ENCODE measurements around the gene UST. TPM values are rescaled to one million over a fixed set of nuclear protein-coding genes. Genes with fewer than 3 reads are reported as not detected.
"Not testable (repeated sequence)": the region's sequence is repeated elsewhere in the genome, so short reads cannot be mapped to it uniquely, and the experiment has no call there.

Gene UST
- total RNA-seq, 1 experiment from 2014 or later = 7.6 TPM

DNA sequence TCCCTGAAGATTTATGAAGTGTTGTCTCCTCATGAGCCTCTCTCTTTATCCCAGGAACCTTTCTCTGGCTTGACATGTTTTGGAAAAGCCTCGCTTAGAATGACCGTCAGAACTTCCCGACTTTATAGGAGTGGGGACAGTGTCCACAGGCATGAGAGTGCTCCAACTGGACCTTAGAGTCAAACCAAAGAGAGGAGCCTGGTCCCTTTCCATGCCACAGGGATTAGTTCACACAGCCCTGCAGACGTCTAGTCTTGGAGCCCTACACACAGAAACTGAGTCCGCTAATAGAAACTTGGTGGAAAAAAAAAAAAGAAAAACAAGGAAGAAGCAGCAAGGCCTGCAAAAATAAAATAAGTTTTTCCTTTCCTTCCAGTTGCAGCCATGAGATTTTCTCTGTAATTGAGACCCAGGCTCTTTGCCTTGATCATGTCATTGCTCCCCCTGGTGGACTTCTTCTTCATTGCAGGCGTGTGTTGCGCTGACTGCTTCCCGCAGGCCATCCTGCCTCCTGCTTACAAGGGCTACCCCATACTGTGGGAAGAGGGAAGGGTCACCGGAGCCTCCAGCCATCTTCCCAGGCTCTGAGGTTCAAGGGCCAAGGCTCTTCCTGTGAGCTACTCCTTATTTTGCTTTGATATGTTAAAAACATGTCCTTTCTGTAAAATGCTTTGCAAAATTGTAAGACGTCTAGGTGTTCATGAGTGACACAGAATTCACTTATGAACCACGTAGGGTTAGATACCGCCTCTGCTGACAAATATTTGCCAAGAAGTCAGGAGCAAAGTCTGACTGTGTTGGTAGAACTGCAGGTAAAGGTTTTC lies 201.0 kb downstream of the UST start:
- Histone ChIP-seq H3K4me1 (replicated peaks) (peaks cover 19% of the 10 kb centered on the region), H3K9me3 (replicated peaks) (no peaks in the 10 kb centered on the region), H3K4me3 (no peak overlapping the region), H3K27ac (no peak overlapping the region), H3K27me3 (replicated peaks) (no peaks in the 10 kb centered on the region), H3K36me3 (no peaks in the 10 kb centered on the region)
- peak; percentile 69 to 79 for DNase-seq (ENCODE audit: low read depth in 1 of 2, low spot score in 2 of 2)

DNA sequence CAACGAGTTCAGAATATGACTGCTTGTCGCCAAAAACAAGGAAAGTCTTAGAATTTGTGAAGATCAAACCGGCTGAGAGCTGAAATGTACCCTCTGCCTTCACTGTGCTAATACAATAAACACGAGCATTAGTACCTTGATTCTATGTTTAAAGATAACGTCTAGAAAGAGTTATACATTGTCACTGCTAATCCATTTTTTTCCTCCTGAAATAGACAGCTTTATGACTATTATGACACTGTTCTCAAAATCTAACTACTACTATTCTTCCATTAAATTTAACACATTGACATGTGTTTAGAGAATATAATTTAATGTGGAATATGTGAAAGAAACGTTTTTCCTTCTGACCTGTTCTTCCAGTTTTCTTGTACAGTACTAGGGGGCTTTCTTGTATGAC lies 204.8 kb downstream of the UST start:
- Histone ChIP-seq H3K4me1 (replicated peaks) (peaks cover 24% of the 10 kb centered on the region), H3K9me3 (replicated peaks) (no peaks in the 10 kb centered on the region), H3K4me3 (no peak overlapping the region), H3K36me3 (no peaks in the 10 kb centered on the region), H3K27me3 (replicated peaks) (no peaks in the 10 kb centered on the region), H3K27ac (no peak overlapping the region)
- DNase-seq (ENCODE audit: low read depth in 1 of 2, low spot score in 2 of 2) = no peak

DNA sequence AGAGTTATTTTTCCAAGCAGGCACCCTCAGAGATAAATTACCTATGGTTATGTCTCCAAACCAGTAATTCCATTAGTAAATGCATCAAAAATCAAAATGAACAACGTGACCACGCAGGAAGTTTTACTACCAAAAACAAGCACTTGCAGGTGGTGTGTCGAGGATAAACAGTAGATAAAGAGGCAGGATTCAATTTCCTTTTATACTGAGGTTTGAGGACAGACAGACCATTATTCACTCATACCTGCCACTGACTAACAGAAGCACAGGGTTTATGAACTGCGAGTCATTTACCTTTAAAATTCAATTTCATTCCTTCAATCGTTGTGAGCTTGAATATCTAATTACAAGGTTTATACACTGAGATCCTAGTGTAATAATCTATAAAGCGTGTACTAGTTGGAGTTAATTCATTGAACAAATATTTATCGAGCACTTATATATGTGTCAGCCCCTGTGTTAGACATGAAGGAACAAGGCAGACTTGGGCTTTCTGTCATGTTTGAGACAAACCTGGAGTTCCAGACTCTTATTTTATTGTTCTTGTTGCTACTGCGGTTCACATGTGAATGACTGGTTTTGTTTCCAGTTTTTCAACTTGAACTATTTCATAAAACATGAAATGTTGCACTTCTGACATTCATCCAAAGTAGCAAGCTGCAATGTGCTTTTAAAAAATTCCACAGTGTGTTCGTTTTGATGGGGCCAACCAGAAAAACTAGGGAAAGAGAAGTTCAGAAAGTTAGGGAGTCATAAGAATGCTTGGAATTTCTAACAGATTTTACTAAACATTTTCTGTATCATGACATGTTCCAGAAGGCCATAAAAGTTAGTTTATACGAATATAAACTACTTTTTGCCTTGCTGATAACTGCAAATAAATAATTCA lies 205.6 kb downstream of the UST start:
- peak in 1 of 2 experiments; percentile 62 for DNase-seq (ENCODE audit: low read depth in 1 of 2, low spot score in 2 of 2)
- Histone ChIP-seq H3K27me3 (replicated peaks) (no peaks in the 10 kb centered on the region), H3K4me3 (no peak overlapping the region), H3K4me1 (replicated peaks) (peaks cover 24% of the 10 kb centered on the region), H3K36me3 (no peaks in the 10 kb centered on the region), H3K9me3 (replicated peaks) (no peaks in the 10 kb centered on the region), H3K27ac (peak overlapping the region; percentile 47)

DNA sequence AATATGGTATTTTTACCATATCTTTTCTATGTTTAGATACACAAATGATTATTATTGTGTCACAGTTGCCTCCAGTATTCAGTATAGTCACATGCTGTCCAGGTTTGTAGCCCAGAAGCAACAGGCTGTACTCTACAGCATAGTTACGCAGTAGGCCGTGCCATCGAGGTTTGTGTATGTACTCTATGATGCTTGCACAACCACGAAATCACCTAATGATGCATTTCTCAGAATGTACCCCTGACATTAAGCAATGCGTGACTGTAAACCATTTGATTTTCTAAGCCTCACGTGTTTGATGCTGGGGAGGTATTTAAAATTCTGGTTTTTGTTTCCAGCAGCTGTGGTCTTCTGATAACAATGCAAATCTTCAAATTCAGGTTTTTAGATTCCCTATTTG lies 207.6 kb downstream of the UST start:
- Histone ChIP-seq H3K4me1 (replicated peaks) (peaks cover 24% of the 10 kb centered on the region), H3K27me3 (replicated peaks) (no peaks in the 10 kb centered on the region), H3K9me3 (replicated peaks) (no peaks in the 10 kb centered on the region), H3K4me3 (no peak overlapping the region), H3K36me3 (no peaks in the 10 kb centered on the region), H3K27ac (no peak overlapping the region)
- DNase-seq (ENCODE audit: low read depth in 1 of 2, low spot score in 2 of 2) = no peak

DNA sequence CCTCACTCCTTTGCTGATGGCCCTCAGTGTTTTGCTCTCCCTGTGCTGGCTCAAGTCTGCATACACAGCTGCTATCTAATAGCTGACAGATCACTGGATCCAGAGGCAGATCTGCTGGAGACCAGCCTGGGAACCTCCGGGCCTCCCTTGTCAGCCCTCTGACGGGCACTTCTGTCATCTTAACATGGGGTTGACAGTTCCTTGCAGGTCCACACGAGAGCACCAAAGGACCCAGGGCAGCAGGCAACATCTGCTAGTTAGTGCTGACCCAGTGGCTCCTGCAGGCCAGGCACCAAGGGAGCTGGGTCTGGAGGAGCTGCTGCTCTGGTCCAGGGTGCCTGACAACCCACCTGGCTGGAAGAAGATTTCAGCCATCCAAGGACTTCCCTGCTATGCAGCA lies 208.1 kb downstream of the UST start:
- Histone ChIP-seq H3K4me1 (replicated peaks) (peaks cover 23% of the 10 kb centered on the region), H3K27ac (no peak overlapping the region), H3K36me3 (no peaks in the 10 kb centered on the region), H3K9me3 (replicated peaks) (no peaks in the 10 kb centered on the region), H3K4me3 (no peak overlapping the region), H3K27me3 (replicated peaks) (no peaks in the 10 kb centered on the region)
- no peak for DNase-seq (ENCODE audit: low read depth in 1 of 2, low spot score in 2 of 2)

DNA sequence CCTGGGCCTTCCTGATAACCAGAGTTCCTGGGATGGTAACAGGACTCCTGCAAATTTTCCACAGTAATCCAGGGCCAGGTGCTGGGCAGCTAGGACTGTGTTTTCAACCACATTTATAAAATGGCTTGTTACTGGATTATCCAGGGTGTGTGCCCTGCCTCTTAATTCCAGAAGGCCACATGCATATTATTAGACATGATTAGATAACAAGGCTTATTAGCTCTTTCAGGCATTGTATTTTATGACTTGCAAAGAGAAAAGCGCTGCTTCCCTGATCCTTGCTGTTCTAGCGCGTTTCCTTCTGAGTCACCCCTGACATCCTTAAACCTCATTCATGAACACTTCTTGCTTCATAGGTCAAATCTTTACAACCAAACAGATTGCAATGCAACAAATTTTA lies 208.6 kb downstream of the UST start:
- no peak overlapping the region for H3K4me3 ChIP-seq
- no peaks in the 10 kb centered on the region for H3K9me3 ChIP-seq (replicated peaks)
- peaks cover 20% of the 10 kb centered on the region for H3K4me1 ChIP-seq (replicated peaks)
- H3K27ac ChIP-seq = no peak overlapping the region
- no peak for DNase-seq (ENCODE audit: low read depth in 1 of 2, low spot score in 2 of 2)
- no peaks in the 10 kb centered on the region for H3K27me3 ChIP-seq (replicated peaks)
- no peaks in the 10 kb centered on the region for H3K36me3 ChIP-seq

DNA sequence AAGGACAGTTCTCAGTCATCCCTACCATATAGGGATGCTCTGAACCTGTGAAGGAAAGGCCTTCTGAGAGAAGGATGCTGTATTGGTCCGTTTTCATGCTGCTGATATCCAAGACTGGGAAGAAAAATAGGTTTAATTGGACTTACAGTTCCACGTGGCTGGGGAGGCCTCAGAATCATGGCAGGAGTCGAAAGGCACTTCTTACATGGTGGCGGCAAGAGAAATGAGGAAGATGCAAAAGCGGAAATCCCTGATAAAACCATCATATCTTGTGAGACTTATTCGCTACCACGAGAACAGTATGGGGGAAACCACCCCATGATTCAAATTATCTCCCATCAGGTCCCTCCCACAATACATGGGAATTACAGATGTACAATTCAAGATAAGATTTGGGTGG lies 209.3 kb downstream of the UST start:
- H3K4me3 ChIP-seq; H3K9me3 ChIP-seq (replicated peaks); H3K36me3 ChIP-seq; H3K27me3 ChIP-seq (replicated peaks); DNase-seq (ENCODE audit: low read depth in 1 of 2, low spot score in 2 of 2); H3K27ac ChIP-seq: not testable (repeated sequence)
- peaks cover 20% of the 10 kb centered on the region for H3K4me1 ChIP-seq (replicated peaks)

DNA sequence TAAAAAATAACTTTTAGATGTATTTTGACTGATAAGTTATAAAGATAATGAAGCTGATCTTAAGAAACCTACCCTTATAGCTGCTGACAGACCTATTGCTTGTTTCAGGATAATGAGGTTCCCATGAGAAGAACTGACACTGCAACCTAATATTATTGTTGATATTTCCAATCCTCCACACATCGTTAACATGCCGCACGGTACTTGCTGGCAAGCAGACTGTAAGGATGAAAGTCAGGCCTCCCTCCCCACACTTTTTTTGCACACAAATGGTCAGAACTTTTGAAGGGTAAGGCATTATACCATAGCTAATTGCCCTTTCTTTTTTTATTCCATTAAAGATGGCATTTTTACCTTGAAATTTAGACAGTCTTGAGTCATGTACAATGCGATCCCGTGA lies 210.9 kb downstream of the UST start:
- Histone ChIP-seq H3K27me3 (replicated peaks) (no peaks in the 10 kb centered on the region), H3K27ac (no peak overlapping the region)

DNA sequence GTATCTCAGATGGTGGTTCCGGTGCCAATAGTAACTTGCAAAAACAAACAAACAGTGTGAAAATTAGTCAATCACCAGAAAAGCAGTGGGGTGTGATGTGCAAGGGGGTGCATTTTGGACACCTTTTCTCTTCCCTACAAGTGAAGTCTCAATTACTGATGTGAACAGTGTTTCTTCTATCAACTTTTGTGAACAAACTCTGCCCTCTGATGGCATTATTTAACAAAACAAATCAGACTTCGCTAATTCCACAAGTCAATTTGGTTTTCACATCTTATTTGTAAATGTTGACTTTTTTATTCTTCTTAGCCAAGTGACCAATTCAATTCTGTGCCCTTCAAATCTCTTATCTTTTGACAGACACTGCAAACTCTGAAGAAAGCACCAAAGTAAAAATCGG lies 212.2 kb downstream of the UST start:
- no peaks in the 10 kb centered on the region for H3K27me3 ChIP-seq (replicated peaks)
- H3K4me3 ChIP-seq = no peak overlapping the region
- no peak overlapping the region for H3K27ac ChIP-seq
- no peaks in the 10 kb centered on the region for H3K9me3 ChIP-seq (replicated peaks)
- H3K36me3 ChIP-seq = no peaks in the 10 kb centered on the region
- DNase-seq (ENCODE audit: low read depth in 1 of 2, low spot score in 2 of 2) = no peak
- no peaks in the 10 kb centered on the region for H3K4me1 ChIP-seq (replicated peaks)

More for the DNA sequence above, 210.9 kb downstream of the UST start:
- no peak for DNase-seq (ENCODE audit: low read depth in 1 of 2, low spot score in 2 of 2)
- H3K4me3 ChIP-seq = no peak overlapping the region
- no peaks in the 10 kb centered on the region for H3K9me3 ChIP-seq (replicated peaks)
- no peaks in the 10 kb centered on the region for H3K36me3 ChIP-seq
- peaks cover 6% of the 10 kb centered on the region for H3K4me1 ChIP-seq (replicated peaks)

DNA sequence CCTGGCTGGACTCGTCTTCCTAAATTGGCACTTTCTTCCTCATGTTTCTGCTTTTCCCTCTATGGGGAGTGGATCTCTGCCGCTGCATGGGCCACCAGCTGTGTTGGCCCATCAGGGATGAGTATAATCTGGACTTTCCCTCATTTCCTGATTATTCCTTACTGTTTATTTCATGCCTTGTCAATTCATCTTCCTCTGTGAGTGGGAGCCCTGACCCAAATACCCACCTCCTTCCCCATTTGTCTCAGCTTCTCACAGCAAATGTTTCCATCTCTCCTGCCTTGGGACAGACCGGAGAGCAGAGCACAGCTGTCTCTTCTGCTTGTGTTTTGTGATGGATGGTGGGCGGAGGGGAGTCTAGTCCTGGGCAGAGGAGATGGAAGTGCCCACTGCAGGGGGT lies 212.7 kb downstream of the UST start:
- H3K27me3 ChIP-seq (replicated peaks) = no peaks in the 10 kb centered on the region
- no peaks in the 10 kb centered on the region for H3K4me1 ChIP-seq (replicated peaks)
- no peak for DNase-seq (ENCODE audit: low read depth in 1 of 2, low spot score in 2 of 2)
- no peaks in the 10 kb centered on the region for H3K36me3 ChIP-seq
- no peak overlapping the region for H3K4me3 ChIP-seq
- H3K9me3 ChIP-seq (replicated peaks) = no peaks in the 10 kb centered on the region
- H3K27ac ChIP-seq = no peak overlapping the region

DNA sequence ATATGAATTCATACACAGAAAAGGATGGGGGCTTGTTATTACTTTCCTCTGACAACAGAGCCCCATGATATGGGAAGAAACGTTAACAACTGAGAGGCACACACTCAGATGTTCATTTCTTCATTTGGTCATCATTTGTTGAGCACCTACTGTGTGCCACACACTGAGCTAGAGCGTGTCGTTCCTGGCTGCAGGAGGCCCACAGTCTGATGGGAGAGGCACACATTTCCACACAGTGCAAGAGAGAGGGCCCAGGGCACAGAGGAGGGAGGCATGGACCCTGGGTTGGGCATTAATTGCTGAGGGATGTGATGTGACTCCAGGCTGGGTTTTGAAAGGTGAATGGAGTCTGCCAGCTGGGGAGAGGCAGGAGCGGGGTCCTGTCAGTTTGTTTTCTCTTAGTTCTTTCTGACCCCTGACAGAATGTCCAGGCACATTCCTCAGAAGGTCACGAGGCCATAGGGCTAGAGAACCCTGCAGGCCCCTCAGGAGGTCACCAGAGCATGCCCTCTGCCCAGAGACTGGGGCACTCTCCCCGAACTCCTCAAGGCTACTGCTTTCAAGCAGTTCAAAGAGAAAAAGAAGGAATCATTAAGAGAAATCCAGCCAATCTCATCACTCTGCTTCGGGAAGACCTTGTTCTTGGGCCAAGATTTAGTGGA lies 216.2 kb downstream of the UST start:
- Histone ChIP-seq H3K27me3 (replicated peaks) (no peaks in the 10 kb centered on the region), H3K27ac (no peak overlapping the region), H3K4me1 (replicated peaks) (peaks cover 5% of the 10 kb centered on the region), H3K36me3 (no peaks in the 10 kb centered on the region), H3K4me3 (no peak overlapping the region), H3K9me3 (replicated peaks) (no peaks in the 10 kb centered on the region)
- DNase-seq (ENCODE audit: low read depth in 1 of 2, low spot score in 2 of 2) = no peak

DNA sequence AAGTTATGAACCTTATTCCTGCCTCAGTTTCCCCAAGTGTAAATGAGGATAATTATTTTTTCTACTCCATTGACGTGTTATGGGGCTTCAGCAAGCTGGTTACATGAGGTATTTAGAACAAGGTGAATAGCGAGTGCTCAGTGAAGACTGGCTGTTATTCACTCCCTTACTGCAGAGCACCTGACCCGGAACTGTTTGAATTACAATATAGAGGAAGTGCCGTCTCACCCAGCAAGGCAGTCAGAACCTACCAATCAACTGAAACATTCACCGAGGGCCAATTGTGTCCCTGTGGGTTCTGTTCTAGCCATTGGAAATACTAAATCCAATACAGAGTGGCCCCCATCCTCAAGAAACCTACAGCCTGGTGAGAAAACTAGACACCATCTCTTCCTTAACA lies 216.9 kb downstream of the UST start:
- H3K27me3 ChIP-seq (replicated peaks) = no peaks in the 10 kb centered on the region
- no peak overlapping the region for H3K27ac ChIP-seq
- H3K36me3 ChIP-seq = no peaks in the 10 kb centered on the region
- H3K4me3 ChIP-seq = no peak overlapping the region
- H3K4me1 ChIP-seq (replicated peaks) = peaks cover 13% of the 10 kb centered on the region
- no peak for DNase-seq (ENCODE audit: low read depth in 1 of 2, low spot score in 2 of 2)
- no peaks in the 10 kb centered on the region for H3K9me3 ChIP-seq (replicated peaks)

DNA sequence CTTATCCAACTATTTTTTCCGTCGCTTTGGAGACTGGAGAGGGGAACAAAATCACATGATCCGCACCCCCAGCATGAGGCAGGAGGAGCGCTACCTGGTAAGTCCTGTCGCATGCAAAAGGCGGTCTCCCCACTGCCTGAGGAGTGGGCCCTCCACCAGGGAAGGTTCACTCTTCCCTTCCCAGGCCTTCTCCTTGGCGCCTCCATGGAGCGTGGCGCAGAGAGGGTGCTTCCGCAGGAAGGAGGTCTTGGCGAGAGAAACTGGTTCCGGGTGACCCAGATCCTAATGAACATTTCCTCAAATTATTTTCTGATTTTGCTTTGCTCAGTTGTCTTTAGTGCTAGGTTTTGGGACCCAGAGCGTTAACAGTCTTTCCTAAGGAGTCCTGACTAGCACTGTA lies 217.6 kb downstream of the UST start:
- no peak overlapping the region for H3K27ac ChIP-seq
- peaks cover 20% of the 10 kb centered on the region for H3K4me1 ChIP-seq (replicated peaks)
- H3K27me3 ChIP-seq (replicated peaks) = no peaks in the 10 kb centered on the region
- H3K9me3 ChIP-seq (replicated peaks) = no peaks in the 10 kb centered on the region
- no peak for DNase-seq (ENCODE audit: low read depth in 1 of 2, low spot score in 2 of 2)
- no peaks in the 10 kb centered on the region for H3K36me3 ChIP-seq
- no peak overlapping the region for H3K4me3 ChIP-seq

DNA sequence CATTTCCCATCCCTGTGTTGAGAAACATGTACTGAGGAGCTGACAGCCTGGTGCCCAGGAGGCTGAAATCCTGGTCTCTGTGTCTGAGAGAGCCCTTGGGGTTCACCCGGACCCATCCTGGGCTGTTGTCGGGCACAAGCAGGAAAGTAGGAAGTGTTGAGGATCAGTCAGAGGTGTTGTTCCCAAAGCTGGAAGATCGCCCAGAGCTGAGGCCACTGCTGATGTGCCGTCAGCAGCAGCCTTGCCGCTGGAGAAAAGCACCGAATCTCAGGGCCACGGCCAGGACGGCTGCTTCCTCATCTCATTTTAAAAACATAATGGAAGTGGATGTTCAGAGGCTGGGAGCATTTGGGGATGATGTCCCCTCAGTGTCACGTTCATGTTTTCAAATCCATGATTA lies 218.5 kb downstream of the UST start:
- Histone ChIP-seq H3K4me1 (replicated peaks) (peaks cover 28% of the 10 kb centered on the region), H3K27ac (no peak overlapping the region), H3K36me3 (no peaks in the 10 kb centered on the region), H3K4me3 (no peak overlapping the region), H3K9me3 (replicated peaks) (no peaks in the 10 kb centered on the region), H3K27me3 (replicated peaks) (no peaks in the 10 kb centered on the region)
- no peak for DNase-seq (ENCODE audit: low read depth in 1 of 2, low spot score in 2 of 2)

Data from SJSA1 (cell line).